SK-N-SH (cell line): ENCODE results near the gene LHPP. TPM values are rescaled to one million over a fixed set of nuclear protein-coding genes. Genes with fewer than 3 reads are reported as not detected.

Source experiments
- CTCF ChIA-PET: fragments of 300-600, 350-600 bp; formaldehyde crosslinking; extraction: SDS; loops from one replicate; lab custom pipeline; 2021; lab: Yijun Ruan, JAX
- POLR2A ChIA-PET: fragments of 350-600 bp; sonication (Branson Sonifier 250); formaldehyde crosslinking; extraction: SDS; loops from one replicate; lab custom pipeline; 2020; ENCODE audit warnings: antibody characterized with exemption, inconsistent platforms; lab: Yijun Ruan, JAX
- DNase-seq: peaks from one replicate; pipeline ENCODE4 v3.0.0; 2012
- H2AFZ ChIP-seq: fragments of 200-600 bp; sonication (generic); 2 replicates; pipeline ENCODE4 v1.8.1; 2016; ENCODE audit warnings: antibody characterized with exemption, mild to moderate bottlenecking, low read depth
- H3F3A ChIP-seq: fragments of 200-600 bp; sonication (generic); replicated peaks from 2 replicates; pipeline ENCODE3; 2016; ENCODE audit warnings: antibody characterized with exemption, mild to moderate bottlenecking; ENCODE audit not compliant: insufficient read depth
- H3K27ac ChIP-seq, 2 experiments: fragments of 200-500 bp in 1 of 2; fragments of 200-600 bp in 1 of 2; sonication (Bioruptor generic) in 1 of 2; sonication (generic), shearing (Covaris generic) in 1 of 2; 2 replicates each; pipeline versions ENCODE4 v1.5.1 to v1.6.1; 2014 to 2016; ENCODE audit warnings: low read depth in 2 of 2, inconsistent platforms in 1 of 2, low read length in 1 of 2, mild to moderate bottlenecking in 1 of 2, mixed read lengths in 1 of 2
- H3K27me3 ChIP-seq: fragments of 200-600 bp; sonication (generic), shearing (Covaris generic); 2 replicates; pipeline ENCODE4 v1.6.1; 2016; ENCODE audit warnings: mixed run types; ENCODE audit not compliant: insufficient read depth
- H3K36me3 ChIP-seq, 2 experiments: fragments of 200-500 bp in 1 of 2; fragments of 200-600 bp in 1 of 2; sonication (Bioruptor generic) in 1 of 2; sonication (generic) in 1 of 2; replicated peaks in 1 of 2; 2 replicates each; pipeline versions ENCODE3 to v1.5.1; 2014 to 2016; ENCODE audit warnings: low read length in 1 of 2, mild to moderate bottlenecking in 1 of 2; ENCODE audit not compliant: insufficient read depth in 2 of 2, control insufficient read depth in 1 of 2
- H3K4me1 ChIP-seq, 2 experiments: fragments of 200-500 bp in 1 of 2; fragments of 200-600 bp in 1 of 2; sonication (Bioruptor generic) in 1 of 2; sonication (generic), shearing (Covaris generic) in 1 of 2; 2 replicates each; pipeline versions ENCODE4 v1.5.1 to v1.6.1; 2014 to 2016; ENCODE audit warnings: low read depth in 1 of 2, low read length in 1 of 2, mixed run types in 1 of 2; ENCODE audit not compliant: insufficient read depth in 2 of 2, control insufficient read depth in 1 of 2
- H3K4me2 ChIP-seq: fragments of 200-600 bp; sonication (generic), shearing (Covaris generic); 2 replicates; pipeline ENCODE4 v1.6.1; 2017; ENCODE audit warnings: mixed run types
- H3K4me3 ChIP-seq, 2 experiments: fragments of 200-500 bp in 1 of 2; fragments of 200-600 bp in 1 of 2; sonication (Bioruptor generic) in 1 of 2; sonication (generic), shearing (Covaris generic) in 1 of 2; 2 replicates each; pipeline versions ENCODE4 v1.5.1 to v1.8.1; 2014 to 2016; ENCODE audit warnings: low read depth in 2 of 2, inconsistent platforms in 1 of 2, low read length in 1 of 2, mild to moderate bottlenecking in 1 of 2, mixed read lengths in 1 of 2, moderate library complexity in 1 of 2
- H3K79me2 ChIP-seq: fragments of 200-600 bp; sonication (generic); 2 replicates; pipeline ENCODE4 v1.8.1; 2017; ENCODE audit warnings: mild to moderate bottlenecking; ENCODE audit not compliant: insufficient read depth
- H3K9ac ChIP-seq: fragments of 200-600 bp; sonication (generic); 2 replicates; pipeline ENCODE4 v1.6.1; 2017; ENCODE audit warnings: mixed run types
- H3K9me2 ChIP-seq: fragments of 200-600 bp; sonication (generic); 2 replicates; pipeline ENCODE4 v1.6.1; 2017; ENCODE audit warnings: mixed run types
- H3K9me3 ChIP-seq: fragments of 200-600 bp; sonication (generic); 2 replicates; pipeline ENCODE4 v1.6.1; 2017; ENCODE audit warnings: mixed run types, mild to moderate bottlenecking, moderate library complexity
- H4K20me1 ChIP-seq: fragments of 200-600 bp; sonication (generic); 2 replicates; pipeline ENCODE4 v1.6.1; 2017; ENCODE audit warnings: mild to moderate bottlenecking, mixed run types; ENCODE audit not compliant: insufficient read depth
- CHD2 ChIP-seq: fragments of 150-350 bp; IDR thresholded peaks from 2 replicates; pipeline ENCODE4 v1.6.1; 2018; ENCODE audit warnings: low read length; ENCODE audit not compliant: partially characterized antibody
- CTCF ChIP-seq: fragments of 200-600 bp; sonication (generic); IDR thresholded peaks from 2 replicates; pipeline ENCODE4 v1.6.1; 2017; ENCODE audit warnings: antibody characterized with exemption, mild to moderate bottlenecking, moderate library complexity
- EZH2phosphoT487 ChIP-seq: fragments of 200-600 bp; sonication (generic); IDR thresholded peaks from 2 replicates; pipeline ENCODE4 v1.6.1; 2017; ENCODE audit warnings: low read depth, mixed run types, mild to moderate bottlenecking, antibody characterized with exemption, moderate library complexity, borderline replicate concordance
- FOSL2 ChIP-seq: IDR thresholded peaks from 2 replicates; pipeline ENCODE4 v1.4.0; 2012; ENCODE audit warnings: low read depth, mild to moderate bottlenecking, moderate library complexity, borderline replicate concordance
- FOXM1 ChIP-seq: IDR thresholded peaks from 2 replicates; pipeline ENCODE4 v1.4.0; 2012; ENCODE audit warnings: low read depth, mild to moderate bottlenecking
- GABPA ChIP-seq: IDR thresholded peaks from 2 replicates; pipeline ENCODE4 v1.4.0; 2012; ENCODE audit warnings: low read depth, mild to moderate bottlenecking
- GATA2 ChIP-seq: sonication (generic); formaldehyde crosslinking; IDR thresholded peaks from 2 replicates; pipeline ENCODE4 v1.5.0; 2020; ENCODE audit warnings: mild to moderate bottlenecking, missing genetic modification reagents
- MAX ChIP-seq: IDR thresholded peaks from 2 replicates; pipeline ENCODE4 v1.4.0; 2012; ENCODE audit warnings: low read depth
- PBX3 ChIP-seq: IDR thresholded peaks from 2 replicates; pipeline ENCODE4; 2012
- RAD21 ChIP-seq: IDR thresholded peaks from 2 replicates; pipeline ENCODE4 v1.6.1; 2012; ENCODE audit warnings: mild to moderate bottlenecking, low read length
- RCOR1 ChIP-seq: fragments of 150-350 bp; IDR thresholded peaks from 2 replicates; pipeline ENCODE4 v1.6.1; 2017; ENCODE audit warnings: antibody characterized with exemption, low read length
- SIN3A ChIP-seq: IDR thresholded peaks from 2 replicates; pipeline ENCODE4 v1.6.1; 2012; ENCODE audit warnings: low read depth, mild to moderate bottlenecking, low read length, moderate library complexity, borderline replicate concordance
- TAF1 ChIP-seq: IDR thresholded peaks from 2 replicates; pipeline ENCODE4 v1.6.1; 2012; ENCODE audit warnings: low read depth, mild to moderate bottlenecking, low read length, moderate library complexity, borderline replicate concordance
- TCF12 ChIP-seq: IDR thresholded peaks from 2 replicates; pipeline ENCODE4 v1.4.0; 2012
- TEAD4 ChIP-seq: IDR thresholded peaks from 2 replicates; pipeline ENCODE4 v1.4.0; 2012; ENCODE audit warnings: mild to moderate bottlenecking, borderline replicate concordance; ENCODE audit not compliant: insufficient read depth
- USF1 ChIP-seq: IDR thresholded peaks from 2 replicates; pipeline ENCODE4 v1.4.0; 2012; ENCODE audit warnings: low read depth, borderline replicate concordance
- USF2 ChIP-seq: fragments of 150-350 bp; IDR thresholded peaks from 2 replicates; pipeline ENCODE4 v1.6.1; 2017; ENCODE audit warnings: antibody characterized with exemption, low read length, low read depth, borderline replicate concordance
- YY1 ChIP-seq: IDR thresholded peaks from 2 replicates; pipeline ENCODE4 v1.4.0; 2012; ENCODE audit warnings: low read depth, mild to moderate bottlenecking
- ZBTB33 ChIP-seq: IDR thresholded peaks from 2 replicates; pipeline ENCODE4 v1.4.0; 2012; ENCODE audit warnings: low read depth, borderline replicate concordance
- WGBS: methylation state at CpG from one replicate; pipeline ENCODE4 v1.1.6; 2017; ENCODE audit warnings: low lambda C conversion rate; 5-methylcytosine and 5-hydroxymethylcytosine counted together
- polyA plus RNA-seq, 3 experiments: library from polyadenylated mRNA; depleted of rRNA; stranded (reverse); fragments of >200 nt; gene quantifications; 2 replicates each; pipeline ENCODE4 v1.2.3, GENCODE V29; 2012

The LHPP gene
- polyA plus RNA-seq, 1 of the 3 experiments (the other 2 are of a cell fraction), result 29.8 TPM

- 45% methylated on average over 2 of the region's 3 CpGs for WGBS
- H3K4me2 ChIP-seq, result no peak overlapping the region
- no peak for TF ChIP-seq RCOR1
- TF ChIP-seq GABPA, result no peak
- TF ChIP-seq SIN3A, result no peak
- no peak for TF ChIP-seq CHD2
- no peak for TF ChIP-seq TEAD4
- TF ChIP-seq GATA2 (CRISPR knock-in tag), result no peak
- TF ChIP-seq ZBTB33, result no peak
- TF ChIP-seq FOXM1, result no peak
- no peak for TF ChIP-seq TCF12
- no peak for TF ChIP-seq EZH2phosphoT487
- no peak for TF ChIP-seq FOSL2
- H3F3A ChIP-seq, result no peaks in the 10 kb centered on the region
- H4K20me1 ChIP-seq, result no peaks in the 10 kb centered on the region
- H2AFZ ChIP-seq, result no peak overlapping the region
- POLR2A ChIA-PET, result no interaction called here
- no peaks in the 10 kb centered on the region for H3K9me2 ChIP-seq
- 0 out of 2 replicates have a peak, but pooled peaks cover 6% of the 10 kb centered on the region for H3K9me3 ChIP-seq
- H3K79me2 ChIP-seq, result no peaks in the 10 kb centered on the region
- no peaks in the 10 kb centered on the region for H3K36me3 ChIP-seq
- H3K27me3 ChIP-seq, result no peaks in the 10 kb centered on the region
- CTCF ChIA-PET, result no interaction called here
- H3K4me1 ChIP-seq, result no peaks in the 10 kb centered on the region
- H3K4me3 ChIP-seq, result no peak overlapping the region
- DNase-seq, result no peak
- no peak overlapping the region for H3K27ac ChIP-seq
- no peak overlapping the region for H3K9ac ChIP-seq
Measured at GRCh38 chr10:124577651-124578050, 116.0 kb downstream of the LHPP start.

GRCh38 chr10:124578231-124579010, 116.8 kb downstream of the LHPP start:
- Histone ChIP-seq H3F3A (no peaks in the 10 kb centered on the region), H3K27ac (no peak overlapping the region), H2AFZ (no peak overlapping the region), H4K20me1 (no peaks in the 10 kb centered on the region), H3K4me1 (no peaks in the 10 kb centered on the region), H3K9me3 (0 out of 2 replicates have a peak, but pooled peaks cover 6% of the 10 kb centered on the region), H3K27me3 (no peaks in the 10 kb centered on the region), H3K4me3 (no peak overlapping the region), H3K4me2 (no peak overlapping the region), H3K79me2 (no peaks in the 10 kb centered on the region), H3K36me3 (no peaks in the 10 kb centered on the region), H3K9ac (no peak overlapping the region), H3K9me2 (no peaks in the 10 kb centered on the region)
- ChIA-PET CTCF (interaction anchor here (1.8 kb wide), 1 partner anchor 163 kb away, joined by 5 read pairs; no protein-coding TSS in a partner anchor), POLR2A (no interaction called here)
- no peak for DNase-seq
- WGBS, result 81% methylated on average over 14 of the region's 23 CpGs
- no peak for TF ChIP-seq GATA2 (CRISPR knock-in tag)
- TF ChIP-seq CTCF, result no peak
- no peak for TF ChIP-seq USF1
- no peak for TF ChIP-seq GABPA
- no peak for TF ChIP-seq RAD21
- no peak for TF ChIP-seq TCF12
- no peak for TF ChIP-seq TAF1
- no peak for TF ChIP-seq USF2
- TF ChIP-seq YY1, result no peak
- no peak for TF ChIP-seq PBX3
- TF ChIP-seq MAX, result no peak
- TF ChIP-seq EZH2phosphoT487, result no peak
